Measurements from ENCODE around the gene PHF21B.

The PHF21B gene

DNA sequence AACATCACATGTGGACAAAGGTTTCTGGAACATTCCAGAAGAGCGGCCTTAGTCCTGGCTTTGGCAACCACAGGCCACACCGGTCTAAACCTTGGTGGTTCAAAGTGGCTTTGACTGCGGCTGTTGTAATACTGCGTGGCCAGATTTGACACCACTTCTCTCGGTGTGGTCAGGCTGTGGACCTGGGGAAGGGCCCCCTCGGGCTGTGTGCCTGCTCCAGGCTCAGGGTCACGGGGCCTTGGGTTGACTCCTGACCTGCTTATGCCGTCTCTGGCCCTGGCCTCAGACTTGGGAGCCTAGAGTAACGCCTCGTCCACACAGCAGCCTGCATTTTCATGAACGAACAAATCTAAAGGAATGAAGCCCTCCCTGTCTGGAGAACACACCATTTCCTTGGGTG is 118.0 kb downstream of the PHF21B start:
- H3K27ac ChIP-seq (ENCODE audit: extremely low read depth, low read depth, low read length): no peak overlapping the region
- H3K9me3 ChIP-seq (ENCODE audit: control insufficient read depth, insufficient read depth, low read depth, low read length): no peaks in the 10 kb centered on the region
- H3K4me3 ChIP-seq (ENCODE audit: low read depth, low read length): no peak overlapping the region
- no peaks in the 10 kb centered on the region for H3K4me1 ChIP-seq (ENCODE audit: control insufficient read depth, insufficient read depth, low read length)
- CTCF ChIA-PET: interaction anchor here (0.6 kb wide), 1 partner anchor 207 kb away, joined by 4 read pairs; no protein-coding TSS in a partner anchor
- no peaks in the 10 kb centered on the region for H3K36me3 ChIP-seq (ENCODE audit: control insufficient read depth in 2 of 2, insufficient read depth in 1 of 2, low read length in 2 of 2)
- POLR2A ChIA-PET: no interaction called here
- TF ChIP-seq ZNF266 (tag by site-specific recombination; IDR thresholded peaks at IDR 0.05; ENCODE audit: low read depth) (no peak), ZNF19 (tag by site-specific recombination; IDR thresholded peaks at IDR 0.05; ENCODE audit: low read depth) (no peak), ZNF133 (tag by site-specific recombination; IDR thresholded peaks at IDR 0.05) (no peak), ZBTB1 (tag by site-specific recombination; IDR thresholded peaks at IDR 0.05) (no peak), ZNF341 (tag by site-specific recombination; IDR thresholded peaks at IDR 0.05; ENCODE audit: low read depth) (no peak), ZNF112 (tag by site-specific recombination; IDR thresholded peaks at IDR 0.05) (no peak), ZNF629 (tag by site-specific recombination; IDR thresholded peaks at IDR 0.05) (no peak), ZNF416 (tag by site-specific recombination; IDR thresholded peaks at IDR 0.05) (no peak), GLI2 (tag by site-specific recombination; IDR thresholded peaks at IDR 0.05; ENCODE audit: borderline replicate concordance, low read depth) (no peak), ZBTB7A (tag by site-specific recombination; IDR thresholded peaks at IDR 0.05; ENCODE audit: low read depth) (no peak), ZNF530 (tag by site-specific recombination; IDR thresholded peaks at IDR 0.05; ENCODE audit: low read depth) (no peak), ZNF626 (tag by site-specific recombination; IDR thresholded peaks at IDR 0.05) (no peak), ZNF621 (tag by site-specific recombination; IDR thresholded peaks at IDR 0.05) (no peak), GLIS2 (tag by site-specific recombination; IDR thresholded peaks at IDR 0.05) (no peak), ZNF561 (tag by site-specific recombination; IDR thresholded peaks at IDR 0.05; ENCODE audit: borderline replicate concordance) (no peak), KLF17 (tag by site-specific recombination; IDR thresholded peaks at IDR 0.05) (no peak)
- TF ChIP-seq, protein P1, sequence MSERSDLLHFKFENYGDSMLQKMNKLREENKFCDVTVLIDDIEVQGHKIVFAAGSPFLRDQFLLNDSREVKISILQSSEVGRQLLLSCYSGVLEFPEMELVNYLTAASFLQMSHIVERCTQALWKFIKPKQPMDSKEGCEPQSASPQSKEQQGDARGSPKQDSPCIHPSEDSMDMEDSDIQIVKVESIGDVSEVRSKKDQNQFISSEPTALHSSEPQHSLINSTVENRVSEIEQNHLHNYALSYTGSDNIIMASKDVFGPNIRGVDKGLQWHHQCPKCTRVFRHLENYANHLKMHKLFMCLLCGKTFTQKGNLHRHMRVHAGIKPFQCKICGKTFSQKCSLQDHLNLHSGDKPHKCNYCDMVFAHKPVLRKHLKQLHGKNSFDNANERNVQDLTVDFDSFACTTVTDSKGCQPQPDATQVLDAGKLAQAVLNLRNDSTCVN (tag by site-specific recombination; optimal IDR thresholded peaks at IDR 0.05): no peak
- TF ChIP-seq, protein P2, sequence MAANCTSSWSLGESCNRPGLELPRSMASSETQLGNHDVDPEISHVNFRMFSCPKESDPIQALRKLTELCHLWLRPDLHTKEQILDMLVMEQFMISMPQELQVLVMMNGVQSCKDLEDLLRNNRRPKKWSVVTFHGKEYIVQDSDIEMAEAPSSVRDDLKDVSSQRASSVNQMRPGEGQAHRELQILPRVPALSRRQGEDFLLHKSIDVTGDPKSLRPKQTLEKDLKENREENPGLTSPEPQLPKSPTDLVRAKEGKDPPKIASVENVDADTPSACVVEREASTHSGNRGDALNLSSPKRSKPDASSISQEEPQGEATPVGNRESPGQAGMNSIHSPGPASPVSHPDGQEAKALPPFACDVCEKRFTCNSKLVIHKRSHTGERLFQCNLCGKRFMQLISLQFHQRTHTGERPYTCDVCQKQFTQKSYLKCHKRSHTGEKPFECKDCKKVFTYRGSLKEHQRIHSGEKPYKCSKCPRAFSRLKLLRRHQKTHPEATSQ (tag by site-specific recombination; IDR thresholded peaks at IDR 0.05): no peak
- TF ChIP-seq, protein P3, sequence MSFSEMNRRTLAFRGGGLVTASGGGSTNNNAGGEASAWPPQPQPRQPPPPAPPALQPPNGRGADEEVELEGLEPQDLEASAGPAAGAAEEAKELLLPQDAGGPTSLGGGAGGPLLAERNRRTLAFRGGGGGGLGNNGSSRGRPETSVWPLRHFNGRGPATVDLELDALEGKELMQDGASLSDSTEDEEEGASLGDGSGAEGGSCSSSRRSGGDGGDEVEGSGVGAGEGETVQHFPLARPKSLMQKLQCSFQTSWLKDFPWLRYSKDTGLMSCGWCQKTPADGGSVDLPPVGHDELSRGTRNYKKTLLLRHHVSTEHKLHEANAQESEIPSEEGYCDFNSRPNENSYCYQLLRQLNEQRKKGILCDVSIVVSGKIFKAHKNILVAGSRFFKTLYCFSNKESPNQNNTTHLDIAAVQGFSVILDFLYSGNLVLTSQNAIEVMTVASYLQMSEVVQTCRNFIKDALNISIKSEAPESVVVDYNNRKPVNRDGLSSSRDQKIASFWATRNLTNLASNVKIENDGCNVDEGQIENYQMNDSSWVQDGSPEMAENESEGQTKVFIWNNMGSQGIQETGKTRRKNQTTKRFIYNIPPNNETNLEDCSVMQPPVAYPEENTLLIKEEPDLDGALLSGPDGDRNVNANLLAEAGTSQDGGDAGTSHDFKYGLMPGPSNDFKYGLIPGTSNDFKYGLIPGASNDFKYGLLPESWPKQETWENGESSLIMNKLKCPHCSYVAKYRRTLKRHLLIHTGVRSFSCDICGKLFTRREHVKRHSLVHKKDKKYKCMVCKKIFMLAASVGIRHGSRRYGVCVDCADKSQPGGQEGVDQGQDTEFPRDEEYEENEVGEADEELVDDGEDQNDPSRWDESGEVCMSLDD (tag by site-specific recombination; IDR thresholded peaks at IDR 0.05): no peak

GRCh38 chr22:44891293-44891747 is 118.5 kb downstream of the PHF21B start:
- POLR2A ChIA-PET: no interaction called here
- no peak overlapping the region for H3K27ac ChIP-seq (ENCODE audit: extremely low read depth, low read depth, low read length)
- CTCF ChIA-PET: no interaction called here
- H3K9me3 ChIP-seq (ENCODE audit: control insufficient read depth, insufficient read depth, low read depth, low read length): no peaks in the 10 kb centered on the region
- H3K4me3 ChIP-seq (ENCODE audit: low read depth, low read length): no peak overlapping the region
- no peaks in the 10 kb centered on the region for H3K36me3 ChIP-seq (ENCODE audit: control insufficient read depth in 2 of 2, insufficient read depth in 1 of 2, low read length in 2 of 2)
- H3K4me1 ChIP-seq (ENCODE audit: control insufficient read depth, insufficient read depth, low read length): no peaks in the 10 kb centered on the region
- no peak for TF ChIP-seq KLF1 (tag by site-specific recombination; IDR thresholded peaks at IDR 0.05)
- TF ChIP-seq ZNF514 (tag by site-specific recombination; IDR thresholded peaks at IDR 0.05): no peak
- peak; percentile 99 for TF ChIP-seq ZIC2 (tag by site-specific recombination; IDR thresholded peaks at IDR 0.05)
- TF ChIP-seq PATZ1 (tag by site-specific recombination; IDR thresholded peaks at IDR 0.05): no peak
- TF ChIP-seq ZNF335 (tag by site-specific recombination; conservative IDR thresholded peaks at IDR 0.05): no peak
- no peak for TF ChIP-seq ZNF654 (tag by site-specific recombination; IDR thresholded peaks at IDR 0.05; ENCODE audit: low read depth)
- TF ChIP-seq GFI1B (tag by site-specific recombination; IDR thresholded peaks at IDR 0.05): no peak
- TF ChIP-seq ZNF138 (tag by site-specific recombination; IDR thresholded peaks at IDR 0.05; ENCODE audit: borderline replicate concordance): no peak
- no peak for TF ChIP-seq ZBTB48 (tag by site-specific recombination; IDR thresholded peaks at IDR 0.05)
- TF ChIP-seq ZNF394 (tag by site-specific recombination; IDR thresholded peaks at IDR 0.05; ENCODE audit: borderline replicate concordance): no peak
- no peak for TF ChIP-seq IKZF3 (tag by site-specific recombination; IDR thresholded peaks at IDR 0.05)

Measured in HEK293 (cell line).